ENCODE measurements around the gene AP3M1. TPM values are rescaled to one million over a fixed set of nuclear protein-coding genes. Genes with fewer than 3 reads are reported as not detected.

The AP3M1 gene
- total RNA-seq, 2 experiments from 2014 or later = 41.9 to 42.0 TPM

DNA sequence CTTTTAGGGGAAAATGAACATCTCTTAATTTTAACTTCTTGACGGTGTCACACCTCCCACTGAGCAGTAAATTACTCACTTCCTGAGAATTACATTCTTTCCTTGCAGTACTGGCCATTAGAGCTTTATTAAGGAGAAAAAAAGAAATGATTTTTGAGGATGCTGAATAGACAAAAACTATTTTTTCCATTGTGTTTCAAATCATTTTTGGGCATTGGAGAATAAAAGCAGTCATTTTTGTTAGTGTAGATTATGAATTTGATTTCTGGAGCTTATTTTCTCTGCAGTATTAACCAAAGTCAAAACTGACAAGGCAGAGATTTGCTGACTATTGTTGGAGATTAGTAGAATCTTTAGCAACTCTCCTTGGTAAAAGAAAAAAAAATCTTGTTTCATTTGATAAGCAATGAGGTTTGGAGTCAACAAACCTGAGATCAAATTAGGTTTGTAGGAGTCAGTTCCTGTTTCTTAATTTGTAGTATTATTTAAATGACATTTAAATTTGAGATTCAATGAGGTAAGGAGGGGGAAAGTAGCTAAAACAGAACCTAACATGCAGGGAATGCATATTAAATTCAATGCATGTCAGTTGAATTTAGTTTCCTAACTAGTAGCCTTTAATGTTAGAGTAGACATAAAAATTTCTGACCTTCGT is 70.6 kb downstream of the AP3M1 start:
- H3K4me3 Mint-ChIP-seq = no peak overlapping the region
- H3K9me3 Mint-ChIP-seq (ENCODE audit: low read depth) = no peaks in the 10 kb centered on the region
- peak; percentile 40 for ATAC-seq
- H3K36me3 Mint-ChIP-seq (ENCODE audit: low read depth) = peaks cover 19% of the 10 kb centered on the region
- H3K27ac Mint-ChIP-seq = peak overlapping the region; percentile 8
- no peaks in the 10 kb centered on the region for H3K27me3 Mint-ChIP-seq
- ChIA-PET POLR2A (no interaction called here), CTCF (interaction anchor here (0.6 to 4.2 kb wide), 20 partner anchors 8 to 228 kb away, joined by 3 to 58 read pairs (median 4); partner anchors contain the start of gene PLAU)
- no peak for DNase-seq
- peaks cover 39% of the 10 kb centered on the region for H3K4me1 Mint-ChIP-seq
- intact Hi-C loops (cut with DNase I, micrococcal nuclease) = loop anchor here (2.0 kb wide), 2 partner anchors 23 to 123 kb away; no protein-coding TSS in a partner anchor

DNA sequence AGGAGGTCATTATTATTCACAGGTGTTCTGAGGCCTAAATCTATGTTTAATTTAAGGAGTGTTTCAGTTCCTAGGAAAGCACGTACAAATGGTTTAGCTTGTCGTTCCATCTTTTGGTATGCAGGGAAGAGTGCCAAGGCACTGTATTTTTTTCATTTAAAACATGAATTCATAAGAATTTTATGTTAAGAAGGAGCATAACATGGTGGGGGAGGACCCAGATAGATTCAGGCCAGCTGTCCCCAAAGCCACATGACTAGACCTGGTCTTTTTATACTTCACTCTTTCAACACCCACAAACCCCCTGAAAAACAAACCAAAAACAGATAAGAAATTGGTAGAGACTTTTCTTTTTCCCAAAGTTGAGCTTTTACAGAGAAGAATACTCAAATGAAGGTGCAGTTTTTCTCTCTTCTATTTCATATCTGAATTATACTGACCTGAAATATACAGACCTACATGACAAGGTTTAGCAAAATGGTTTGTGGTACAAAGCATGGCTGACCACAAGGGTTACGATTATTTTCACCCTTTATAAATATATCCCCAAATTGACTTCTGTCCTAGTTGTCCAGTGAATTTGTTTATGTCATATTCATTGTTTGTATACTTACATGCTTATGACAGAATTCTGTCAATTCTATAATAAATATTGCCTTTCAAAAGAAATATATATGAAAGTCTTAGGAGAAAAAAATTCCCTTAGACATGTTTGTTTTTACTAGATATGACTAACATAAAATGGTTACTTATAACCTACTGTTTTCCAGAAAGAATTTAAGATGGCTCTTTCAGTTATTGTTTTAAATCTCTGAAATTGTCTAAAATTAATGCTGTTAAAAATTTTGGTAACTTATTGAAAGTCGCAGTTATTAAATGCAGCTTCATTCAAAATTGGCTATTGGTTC is 71.3 kb downstream of the AP3M1 start:
- no peaks in the 10 kb centered on the region for H3K9me3 Mint-ChIP-seq (ENCODE audit: low read depth)
- ATAC-seq = no peak
- POLR2A ChIA-PET = interaction anchor here (0.6 kb wide), 1 partner anchor 44 kb away, joined by 4 read pairs; no protein-coding TSS in a partner anchor
- H3K4me1 Mint-ChIP-seq = peaks cover 35% of the 10 kb centered on the region
- no peak for DNase-seq
- CTCF ChIA-PET = interaction anchor here (0.5 to 3.8 kb wide), 16 partner anchors 7 to 230 kb away, joined by 3 to 58 read pairs (median 4); no protein-coding TSS in a partner anchor
- H3K4me3 Mint-ChIP-seq = no peak overlapping the region
- intact Hi-C loops (cut with DNase I, micrococcal nuclease) = loop anchor here (2.0 kb wide), 1 partner anchor 22 kb away; no protein-coding TSS in a partner anchor
- no peaks in the 10 kb centered on the region for H3K27me3 Mint-ChIP-seq
- peaks cover 22% of the 10 kb centered on the region for H3K36me3 Mint-ChIP-seq (ENCODE audit: low read depth)
- peak overlapping the region; percentile 8 for H3K27ac Mint-ChIP-seq

DNA sequence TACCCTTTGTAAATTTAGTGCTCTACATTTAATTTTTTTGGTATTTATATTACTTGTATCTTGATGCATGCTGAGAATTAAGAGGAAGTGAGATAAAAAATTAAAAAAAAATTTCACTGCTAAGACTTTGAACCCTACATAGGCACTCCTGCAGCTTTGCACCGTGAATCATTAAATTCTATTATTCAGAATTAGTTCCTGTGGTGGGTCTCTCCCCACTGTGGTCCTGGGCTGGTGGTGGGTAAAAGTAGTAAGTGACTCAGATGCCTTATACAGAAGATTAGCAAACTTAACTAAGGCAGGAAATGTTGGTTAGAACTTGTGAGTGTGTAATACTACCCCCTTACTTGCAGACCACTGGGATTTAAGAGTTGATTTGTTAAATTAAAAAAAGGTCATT is 72.6 kb downstream of the AP3M1 start:
- H3K27me3 Mint-ChIP-seq = no peaks in the 10 kb centered on the region
- intact Hi-C loops (cut with DNase I, micrococcal nuclease) = loop anchor here (2.0 kb wide), 1 partner anchor 21 kb away; no protein-coding TSS in a partner anchor
- H3K36me3 Mint-ChIP-seq (ENCODE audit: low read depth) = peaks cover 28% of the 10 kb centered on the region
- ChIA-PET CTCF (interaction anchor here (0.7 to 3.8 kb wide), 4 partner anchors 21 to 227 kb away, joined by 3 to 24 read pairs (median 8); no protein-coding TSS in a partner anchor), POLR2A (interaction anchor here (0.6 kb wide), 1 partner anchor 120 kb away, joined by 4 read pairs; no protein-coding TSS in a partner anchor)
- peaks cover 40% of the 10 kb centered on the region for H3K4me1 Mint-ChIP-seq
- H3K9me3 Mint-ChIP-seq (ENCODE audit: low read depth) = no peaks in the 10 kb centered on the region
- ATAC-seq = peak; percentile 82
- H3K27ac Mint-ChIP-seq = peak overlapping the region; percentile 45
- DNase-seq = peak; percentile 68
- no peak overlapping the region for H3K4me3 Mint-ChIP-seq

DNA sequence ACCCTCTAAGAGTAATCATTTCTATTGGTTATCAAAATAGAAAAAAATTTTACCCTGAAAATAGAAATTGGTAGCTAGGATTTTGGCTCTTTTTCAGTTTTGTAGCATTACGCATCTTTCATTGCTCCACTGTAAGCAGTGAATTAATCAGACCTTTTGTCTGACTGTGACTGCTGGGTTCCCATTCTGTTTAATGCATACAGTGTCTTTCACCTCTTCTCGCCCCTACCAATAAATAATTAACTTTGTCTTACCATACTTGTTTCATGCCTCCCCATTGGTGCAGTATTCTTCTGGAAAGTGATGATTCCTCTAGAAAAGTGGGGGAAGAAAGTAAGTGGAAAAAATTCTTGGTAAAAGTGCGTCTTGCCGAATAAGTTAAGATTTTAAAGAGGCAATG is 73.2 kb downstream of the AP3M1 start:
- Mint-ChIP-seq H3K27ac (no peak overlapping the region), H3K4me1 (peaks cover 40% of the 10 kb centered on the region), H3K27me3 (no peaks in the 10 kb centered on the region), H3K9me3 (ENCODE audit: low read depth) (no peaks in the 10 kb centered on the region), H3K36me3 (ENCODE audit: low read depth) (peaks cover 30% of the 10 kb centered on the region), H3K4me3 (no peak overlapping the region)
- CTCF ChIA-PET = interaction anchor here (0.5 to 3.0 kb wide), 7 partner anchors 48 to 942 kb away, joined by 3 to 12 read pairs (median 4); no protein-coding TSS in a partner anchor
- DNase-seq (no peak), ATAC-seq (no peak)
- POLR2A ChIA-PET = no interaction called here
- intact Hi-C loops (cut with DNase I, micrococcal nuclease) = no loop called here

DNA sequence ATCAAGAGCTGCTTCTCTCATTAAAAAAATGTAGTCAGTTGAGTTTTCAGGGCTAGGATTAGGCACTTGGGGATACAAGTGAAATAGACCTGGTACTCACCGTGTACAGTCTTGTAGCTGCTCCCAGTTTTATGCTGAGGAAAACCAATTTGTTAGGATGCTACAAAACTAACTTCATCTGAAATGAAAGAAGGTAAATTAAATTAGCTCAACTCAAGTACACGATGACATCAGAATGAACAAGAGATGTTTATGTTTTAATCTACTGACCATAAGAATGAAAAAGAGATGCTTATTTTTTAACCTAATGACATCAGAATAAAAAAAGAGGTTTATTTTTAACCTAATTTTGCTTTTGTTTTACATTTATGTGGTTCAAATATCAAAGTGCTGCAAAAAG is 73.7 kb downstream of the AP3M1 start:
- Mint-ChIP-seq H3K4me3 (no peak overlapping the region), H3K27ac (no peak overlapping the region), H3K36me3 (ENCODE audit: low read depth) (peaks cover 28% of the 10 kb centered on the region), H3K9me3 (ENCODE audit: low read depth) (no peaks in the 10 kb centered on the region), H3K27me3 (no peaks in the 10 kb centered on the region), H3K4me1 (peaks cover 40% of the 10 kb centered on the region)
- DNase-seq (no peak), ATAC-seq (no peak)
- intact Hi-C loops (cut with DNase I, micrococcal nuclease) = no loop called here
- ChIA-PET CTCF (interaction anchor here (0.6 to 3.0 kb wide), 9 partner anchors 21 to 227 kb away, joined by 3 to 12 read pairs (median 4); no protein-coding TSS in a partner anchor), POLR2A (no interaction called here)

DNA sequence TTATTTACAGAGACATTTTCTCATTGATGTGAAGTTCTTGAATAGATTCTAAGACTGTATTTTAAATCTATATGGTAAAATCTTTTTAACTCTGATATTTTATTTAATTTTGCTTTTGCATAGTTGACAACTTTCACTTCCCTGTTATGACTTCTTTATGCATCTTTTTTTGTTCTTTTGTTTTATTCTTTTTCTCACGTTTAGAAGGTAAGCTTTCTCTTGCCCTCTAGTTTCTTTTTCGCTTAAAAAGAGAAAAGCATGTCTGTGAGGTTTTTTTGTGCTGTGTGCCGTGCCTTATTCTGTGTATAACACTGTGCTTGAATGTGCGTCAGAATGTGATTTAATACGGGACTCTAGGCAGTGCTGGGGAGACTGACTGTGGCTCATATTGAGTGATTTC is 74.7 kb downstream of the AP3M1 start:
- ChIA-PET CTCF (interaction anchor here (0.7 to 3.0 kb wide), 7 partner anchors 19 to 933 kb away, joined by 3 to 12 read pairs (median 4); no protein-coding TSS in a partner anchor), POLR2A (no interaction called here)
- ATAC-seq (no peak), DNase-seq (no peak)
- H3K4me3 Mint-ChIP-seq = no peak overlapping the region
- H3K4me1 Mint-ChIP-seq = peaks cover 35% of the 10 kb centered on the region
- no peaks in the 10 kb centered on the region for H3K27me3 Mint-ChIP-seq
- peaks cover 32% of the 10 kb centered on the region for H3K36me3 Mint-ChIP-seq (ENCODE audit: low read depth)
- intact Hi-C loops (cut with DNase I, micrococcal nuclease) = no loop called here
- no peaks in the 10 kb centered on the region for H3K9me3 Mint-ChIP-seq (ENCODE audit: low read depth)
- H3K27ac Mint-ChIP-seq = no peak overlapping the region

DNA sequence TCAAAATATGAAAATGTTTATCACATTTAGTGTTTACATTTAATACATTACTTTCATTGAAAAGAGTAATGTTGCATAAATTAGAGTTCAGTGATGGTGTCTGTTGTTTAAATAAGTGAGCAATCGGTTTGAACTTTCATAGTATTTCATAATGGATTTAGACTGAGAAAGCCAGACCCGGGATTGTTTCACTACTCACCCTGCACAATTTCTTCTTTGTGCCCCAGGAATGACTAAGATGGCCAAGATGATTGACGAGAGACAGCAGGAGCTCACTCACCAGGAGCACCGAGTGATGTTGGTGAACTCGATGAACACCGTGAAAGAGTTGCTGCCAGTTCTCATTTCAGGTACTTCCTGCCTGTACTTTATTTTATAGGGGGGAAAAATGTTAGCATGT is 78.1 kb downstream of the AP3M1 start:
- H3K4me1 Mint-ChIP-seq = peaks cover 8% of the 10 kb centered on the region
- no peaks in the 10 kb centered on the region for H3K9me3 Mint-ChIP-seq (ENCODE audit: low read depth)
- no peak overlapping the region for H3K27ac Mint-ChIP-seq
- ATAC-seq (no peak), DNase-seq (no peak)
- H3K27me3 Mint-ChIP-seq = no peaks in the 10 kb centered on the region
- H3K36me3 Mint-ChIP-seq (ENCODE audit: low read depth) = peaks cover 35% of the 10 kb centered on the region
- H3K4me3 Mint-ChIP-seq = no peak overlapping the region
- ChIA-PET CTCF (interaction anchor here (0.8 to 1.7 kb wide), 4 partner anchors 9 to 193 kb away, joined by 3 to 5 read pairs (median 4); no protein-coding TSS in a partner anchor), POLR2A (no interaction called here)
- intact Hi-C loops (cut with DNase I, micrococcal nuclease) = no loop called here

DNA sequence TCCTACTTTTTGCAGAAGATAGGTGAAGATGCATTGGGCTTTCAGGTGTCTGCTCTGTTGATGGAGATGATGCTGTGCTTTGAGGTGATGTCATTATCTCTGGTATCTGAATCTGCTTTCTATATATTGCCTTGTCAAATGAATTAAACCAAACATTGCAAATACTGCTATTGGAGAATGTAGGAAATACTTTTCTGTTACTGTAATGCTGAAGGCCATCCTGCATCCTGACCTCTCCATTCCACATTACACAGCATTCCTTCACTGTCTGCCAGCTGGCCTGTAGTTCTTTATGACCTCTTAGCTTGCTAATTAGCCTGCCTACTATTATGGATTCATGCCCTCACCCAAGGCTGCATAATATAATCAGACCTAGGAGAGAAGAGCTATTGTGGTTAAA is 79.5 kb downstream of the AP3M1 start:
- H3K4me3 Mint-ChIP-seq = no peak overlapping the region
- peaks cover 5% of the 10 kb centered on the region for H3K4me1 Mint-ChIP-seq
- DNase-seq = no peak
- CTCF ChIA-PET = interaction anchor here (0.8 to 1.2 kb wide), 2 partner anchors 114 to 185 kb away, joined by 3 to 4 read pairs; no protein-coding TSS in a partner anchor
- H3K27ac Mint-ChIP-seq = no peak overlapping the region
- no peaks in the 10 kb centered on the region for H3K27me3 Mint-ChIP-seq
- intact Hi-C loops (cut with DNase I, micrococcal nuclease) = no loop called here
- H3K36me3 Mint-ChIP-seq (ENCODE audit: low read depth) = peaks cover 32% of the 10 kb centered on the region
- no peaks in the 10 kb centered on the region for H3K9me3 Mint-ChIP-seq (ENCODE audit: low read depth)
- ATAC-seq = no peak
- POLR2A ChIA-PET = no interaction called here

Other genes with a start within 250 kb of the AP3M1 start
- gene PLAU, start 239.7 kb downstream of the AP3M1 start, total RNA-seq = under 1 TPM in 1 of 2 experiments, not detected in 1; 0.16 TPM
- gene VCL, start 152.7 kb downstream of the AP3M1 start, total RNA-seq = 10 to 100 TPM; 20.7 to 22.7 TPM
- gene ADK, start 393 bp upstream of the AP3M1 start, total RNA-seq = 10 to 100 TPM; 53.7 to 55.0 TPM

Measured in activated CD4-positive, alpha-beta T cell treated with anti-CD3 and anti-CD28 coated beads for 36 hours (primary cell).